ENCODE measurements around the gene AGO3.

GRCh38 chr1:35959304-35959703, 28.4 kb downstream of the AGO3 start:
- TF ChIP-seq CTCF (conservative IDR thresholded peaks at IDR 0.05) (no peak), EZH2 (IDR thresholded peaks at IDR 0.05; ENCODE audit: low read depth) (no peak)
